Measurements from ENCODE around the gene C15orf39.
"Not testable (repeated sequence)": the region's sequence is repeated elsewhere in the genome, so short reads cannot be mapped to it uniquely, and the experiment has no call there.

Gene C15orf39

DNA sequence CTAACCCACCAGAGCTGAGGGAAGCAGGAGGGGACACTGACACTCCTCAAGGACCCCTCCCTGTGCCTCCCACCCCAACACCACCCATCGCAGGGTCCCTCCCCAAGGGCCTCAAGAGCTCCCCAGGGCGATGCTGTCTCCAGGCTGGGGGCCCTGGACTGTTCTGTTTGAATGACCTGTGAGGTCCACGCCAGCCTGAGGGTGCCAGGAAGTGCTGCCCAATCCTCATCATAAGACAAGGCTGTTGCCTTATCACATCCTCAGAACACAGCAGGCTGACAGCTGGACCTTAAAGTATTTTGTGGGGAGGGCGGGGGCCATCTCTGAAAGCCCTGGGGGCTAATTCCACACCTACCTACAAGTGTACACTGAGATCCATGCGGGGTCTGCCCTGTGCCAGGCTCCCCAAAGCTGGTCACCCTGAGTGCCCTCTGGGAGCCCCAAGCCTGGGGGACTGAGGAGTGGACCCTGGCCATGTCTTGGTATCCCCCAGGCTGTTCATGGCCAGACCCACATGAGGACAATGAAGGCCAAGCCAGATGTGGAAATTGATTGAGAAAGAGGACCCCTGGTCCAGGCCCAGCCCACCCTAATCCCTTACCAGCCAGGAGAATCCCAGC lies 32.6 kb downstream of the C15orf39 start:
- no peak for TF ChIP-seq CTCF (IDR thresholded peaks at IDR 0.05; ENCODE audit: borderline replicate concordance, control extremely low read depth, extremely low read depth, insufficient read depth, missing control alignments)
- in situ Hi-C loops (cut with MboI; ENCODE audit: low sequenced_read_pairs, unreplicated experiment), result no loop called here
- DNase-seq (ENCODE audit: low spot score), result no peak

DNA sequence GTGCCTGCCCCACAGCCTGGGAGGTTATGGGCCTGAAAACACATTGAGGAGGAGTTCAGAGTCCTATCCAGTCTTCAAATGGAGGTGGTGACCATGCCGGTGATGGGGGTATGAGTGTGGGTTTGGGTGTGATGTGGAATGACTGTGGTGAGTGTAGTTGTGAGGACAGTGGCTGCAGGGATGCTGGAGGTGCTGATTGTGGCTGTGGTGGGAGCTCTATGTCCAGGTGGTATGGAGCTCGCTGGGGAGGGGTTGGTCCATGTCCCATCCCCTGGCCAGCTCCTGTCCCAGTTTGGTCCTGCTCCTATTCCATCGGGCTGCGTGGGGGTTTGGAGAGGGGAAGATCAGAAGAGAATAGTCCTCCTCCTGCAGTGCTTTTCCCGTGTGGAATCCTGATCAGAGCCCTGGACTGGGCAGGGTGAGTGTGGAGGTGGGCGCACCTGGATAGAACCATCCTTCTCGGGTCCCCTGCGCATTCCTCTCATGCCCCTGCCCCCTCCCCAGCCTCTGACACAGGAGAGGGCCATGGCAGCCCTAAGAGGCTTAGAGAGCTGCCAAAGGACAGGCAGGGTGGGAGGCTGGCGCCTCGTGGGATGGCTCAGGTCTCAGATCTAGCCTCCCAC lies 33.5 kb downstream of the C15orf39 start:
- in situ Hi-C loops (cut with MboI; ENCODE audit: low sequenced_read_pairs, unreplicated experiment), result no loop called here
- TF ChIP-seq CTCF (IDR thresholded peaks at IDR 0.05; ENCODE audit: borderline replicate concordance, control extremely low read depth, extremely low read depth, insufficient read depth, missing control alignments), result no peak
- no peak for DNase-seq (ENCODE audit: low spot score)

- in situ Hi-C loops (cut with MboI; ENCODE audit: low sequenced_read_pairs, unreplicated experiment), result no loop called here
- TF ChIP-seq CTCF (IDR thresholded peaks at IDR 0.05; ENCODE audit: borderline replicate concordance, control extremely low read depth, extremely low read depth, insufficient read depth, missing control alignments), result no peak
- DNase-seq (ENCODE audit: low spot score), result no peak
These were observed 34.4 kb downstream of the C15orf39 start for GRCh38 chr15:75235760-75236729.

DNA sequence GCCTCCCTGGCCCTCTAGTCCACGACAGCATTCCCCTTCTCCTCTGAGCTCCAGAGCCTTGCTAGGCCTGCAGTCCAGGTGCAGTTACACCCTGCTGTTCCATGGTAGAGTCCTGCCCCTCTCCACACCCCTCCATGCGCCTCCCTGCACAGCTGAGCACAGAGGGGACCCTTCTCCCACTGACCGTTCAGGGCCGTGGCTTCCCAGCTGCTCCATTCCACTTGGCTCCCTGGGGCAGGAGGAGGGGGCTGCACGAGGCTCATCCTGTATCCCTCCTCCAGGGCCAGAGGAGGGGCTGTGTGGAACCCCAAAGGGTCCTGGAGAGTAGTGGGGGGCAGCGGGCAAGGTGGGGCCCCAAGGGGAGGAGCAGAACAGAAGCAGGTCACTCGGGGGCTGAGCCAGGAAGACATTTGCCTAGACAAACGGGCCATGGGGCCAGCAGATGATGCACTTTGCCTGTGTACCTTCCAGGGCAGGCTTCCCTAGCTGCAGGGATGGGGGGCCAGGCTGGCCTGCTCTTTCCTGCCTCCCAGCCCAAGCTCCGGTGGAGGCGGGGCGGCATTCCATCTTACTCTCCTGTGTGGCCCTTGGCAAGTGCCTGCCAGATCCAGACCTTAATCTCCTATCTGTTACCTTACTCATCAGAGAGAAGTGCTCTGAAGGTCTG lies 35.8 kb downstream of the C15orf39 start:
- in situ Hi-C loops (cut with MboI; ENCODE audit: low sequenced_read_pairs, unreplicated experiment), result no loop called here
- no peak for TF ChIP-seq CTCF (IDR thresholded peaks at IDR 0.05; ENCODE audit: borderline replicate concordance, control extremely low read depth, extremely low read depth, insufficient read depth, missing control alignments)
- DNase-seq (ENCODE audit: low spot score), result no peak

- DNase-seq (ENCODE audit: low spot score), result no peak
- in situ Hi-C loops (cut with MboI; ENCODE audit: low sequenced_read_pairs, unreplicated experiment), result no loop called here
- TF ChIP-seq CTCF (IDR thresholded peaks at IDR 0.05; ENCODE audit: borderline replicate concordance, control extremely low read depth, extremely low read depth, insufficient read depth, missing control alignments), result no peak
These were observed 36.5 kb downstream of the C15orf39 start for GRCh38 chr15:75238150-75238549.

DNA sequence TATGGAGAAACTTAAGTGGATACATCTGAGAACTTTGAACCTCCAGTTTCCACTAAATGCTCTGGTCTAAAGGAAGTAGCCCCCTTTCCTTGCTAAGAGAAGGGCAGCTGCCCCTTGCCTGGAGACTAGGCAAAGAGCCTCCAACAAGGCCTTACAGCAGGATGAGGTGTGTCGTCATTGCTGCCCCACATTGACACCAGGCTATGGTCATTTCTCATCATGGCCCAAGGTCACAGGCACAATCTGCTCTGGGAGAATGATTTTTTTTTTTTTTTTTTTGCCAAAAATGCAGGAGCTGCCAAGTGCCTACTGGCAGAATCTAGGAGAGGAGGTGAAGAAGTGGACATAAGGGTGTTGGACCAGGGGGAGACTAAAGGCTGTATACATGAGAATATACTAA lies 44.1 kb downstream of the C15orf39 start:
- DNase-seq (ENCODE audit: low spot score); in situ Hi-C loops (cut with MboI; ENCODE audit: low sequenced_read_pairs, unreplicated experiment): not testable (repeated sequence)

- DNase-seq (ENCODE audit: low spot score); in situ Hi-C loops (cut with MboI; ENCODE audit: low sequenced_read_pairs, unreplicated experiment): not testable (repeated sequence)
These were observed 47.3 kb downstream of the C15orf39 start for GRCh38 chr15:75248991-75249390.
